ENCODE results near the gene CYP4F12.

CYP4F12 gene

GRCh38 chr19:15714638-15715037 lies 41.8 kb downstream of the CYP4F12 start:
- Mint-ChIP-seq H3K4me1 (no peaks in the 10 kb centered on the region), H3K9me3 (peaks cover 2% of the 10 kb centered on the region), H3K36me3 (no peaks in the 10 kb centered on the region), H3K27ac (no peak overlapping the region), H3K4me3 (no peak overlapping the region), H3K27me3 (peaks cover 9% of the 10 kb centered on the region)
- no peak for ATAC-seq (ENCODE audit: low read depth)
- DNase-seq (ENCODE audit: low spot score in 2 of 2), result no peak

- Mint-ChIP-seq H3K9me3 (peaks cover 2% of the 10 kb centered on the region), H3K27me3 (peaks cover 9% of the 10 kb centered on the region), H3K27ac (no peak overlapping the region), H3K4me1 (no peaks in the 10 kb centered on the region), H3K36me3 (no peaks in the 10 kb centered on the region), H3K4me3 (no peak overlapping the region)
- ATAC-seq (ENCODE audit: low read depth) (no peak), DNase-seq (ENCODE audit: low spot score in 2 of 2) (no peak)
Measured at GRCh38 chr19:15715642-15716041, 42.8 kb downstream of the CYP4F12 start.

GRCh38 chr19:15717809-15718208 lies 44.9 kb downstream of the CYP4F12 start:
- H3K36me3 Mint-ChIP-seq, result no peaks in the 10 kb centered on the region
- H3K4me1 Mint-ChIP-seq, result no peaks in the 10 kb centered on the region
- H3K27me3 Mint-ChIP-seq, result peaks cover 14% of the 10 kb centered on the region
- DNase-seq (ENCODE audit: low spot score in 2 of 2), result no peak
- H3K4me3 Mint-ChIP-seq, result no peak overlapping the region
- peaks cover 4% of the 10 kb centered on the region for H3K9me3 Mint-ChIP-seq
- no peak overlapping the region for H3K27ac Mint-ChIP-seq
- ATAC-seq (ENCODE audit: low read depth), result no peak

- no peak for DNase-seq (ENCODE audit: low spot score in 2 of 2)
Measured at GRCh38 chr19:15721268-15721667, 48.4 kb downstream of the CYP4F12 start.

GRCh38 chr19:15722956-15723355 lies 50.1 kb downstream of the CYP4F12 start:
- Mint-ChIP-seq H3K4me1 (no peaks in the 10 kb centered on the region), H3K36me3 (no peaks in the 10 kb centered on the region), H3K9me3 (peaks cover 9% of the 10 kb centered on the region), H3K27ac (no peak overlapping the region), H3K27me3 (peaks cover 24% of the 10 kb centered on the region), H3K4me3 (no peak overlapping the region)
- DNase-seq (ENCODE audit: low spot score in 2 of 2), result no peak
- no peak for ATAC-seq (ENCODE audit: low read depth)

More at GRCh38 chr19:15721268-15721667, 48.4 kb downstream of the CYP4F12 start:
- H3K27me3 Mint-ChIP-seq, result peaks cover 27% of the 10 kb centered on the region
- H3K27ac Mint-ChIP-seq, result no peak overlapping the region
- H3K4me3 Mint-ChIP-seq, result no peak overlapping the region
- H3K36me3 Mint-ChIP-seq, result no peaks in the 10 kb centered on the region
- H3K9me3 Mint-ChIP-seq, result peaks cover 9% of the 10 kb centered on the region
- ATAC-seq (ENCODE audit: low read depth), result no peak
- no peaks in the 10 kb centered on the region for H3K4me1 Mint-ChIP-seq

GRCh38 chr19:15727724-15728123 lies 54.8 kb downstream of the CYP4F12 start, which contains the start of gene OR10H2:
TSS of gene OR10H2 (plus strand) at chr19:15728024. CDS start at chr19:15728044, 20 bp downstream.
- no peak within 1 kb of the TSS for H3K27ac Mint-ChIP-seq

GRCh38 chr19:15730538-15730937 lies 57.7 kb downstream of the CYP4F12 start:
- Mint-ChIP-seq H3K27ac (no peak overlapping the region), H3K4me3 (no peak overlapping the region), H3K9me3 (no peaks in the 10 kb centered on the region), H3K27me3 (peaks cover 21% of the 10 kb centered on the region), H3K4me1 (no peaks in the 10 kb centered on the region), H3K36me3 (no peaks in the 10 kb centered on the region)
- ATAC-seq (ENCODE audit: low read depth) (no peak), DNase-seq (ENCODE audit: low spot score in 2 of 2) (no peak)

More at GRCh38 chr19:15727724-15728123, 54.8 kb downstream of the CYP4F12 start, which contains the start of gene OR10H2:
- ATAC-seq (ENCODE audit: low read depth) (no peak), DNase-seq (ENCODE audit: low spot score in 2 of 2) (no peak)
- H3K9me3 Mint-ChIP-seq, result peaks cover 4% of the 10 kb centered on the region
- H3K27me3 Mint-ChIP-seq, result peaks cover 25% of the 10 kb centered on the region
- H3K36me3 Mint-ChIP-seq, result no peaks in the 10 kb centered on the region
- no peak within 1 kb of the TSS for H3K4me3 Mint-ChIP-seq
- H3K4me1 Mint-ChIP-seq, result no peaks in the 10 kb centered on the region

GRCh38 chr19:15732388-15732787 lies 59.5 kb downstream of the CYP4F12 start:
- ATAC-seq (ENCODE audit: low read depth), result no peak
- no peak overlapping the region for H3K27ac Mint-ChIP-seq
- no peak overlapping the region for H3K4me3 Mint-ChIP-seq
- no peaks in the 10 kb centered on the region for H3K9me3 Mint-ChIP-seq
- H3K4me1 Mint-ChIP-seq, result no peaks in the 10 kb centered on the region
- H3K27me3 Mint-ChIP-seq, result peaks cover 15% of the 10 kb centered on the region
- H3K36me3 Mint-ChIP-seq, result no peaks in the 10 kb centered on the region
- no peak for DNase-seq (ENCODE audit: low spot score in 2 of 2)

- ATAC-seq (ENCODE audit: low read depth) (no peak), DNase-seq (ENCODE audit: low spot score in 2 of 2) (no peak)
- H3K36me3 Mint-ChIP-seq, result no peaks in the 10 kb centered on the region
- H3K27me3 Mint-ChIP-seq, result peaks cover 10% of the 10 kb centered on the region
- no peak overlapping the region for H3K27ac Mint-ChIP-seq
- H3K4me3 Mint-ChIP-seq, result no peak overlapping the region
- H3K9me3 Mint-ChIP-seq, result no peaks in the 10 kb centered on the region
- H3K4me1 Mint-ChIP-seq, result no peaks in the 10 kb centered on the region
Measured at GRCh38 chr19:15733895-15734294, 61.0 kb downstream of the CYP4F12 start.

GRCh38 chr19:15737722-15738121 lies 64.8 kb downstream of the CYP4F12 start, which contains the start of gene OR10H3:
TSS of gene OR10H3 (plus strand) at chr19:15737985. CDS start at chr19:15741393, 3,408 bp downstream.
- Mint-ChIP-seq H3K4me1 (no peaks in the 10 kb centered on the region), H3K4me3 (no peak within 1 kb of the TSS), H3K27ac (no peak within 1 kb of the TSS), H3K36me3 (peaks cover 4% of the 10 kb centered on the region), H3K9me3 (peaks cover 10% of the 10 kb centered on the region), H3K27me3 (peaks cover 21% of the 10 kb centered on the region)
- DNase-seq (ENCODE audit: low spot score in 2 of 2) (no peak), ATAC-seq (ENCODE audit: low read depth) (no peak)

GRCh38 chr19:15740785-15741184 lies 67.9 kb downstream of the CYP4F12 start:
- ATAC-seq (ENCODE audit: low read depth), result no peak
- peaks cover 11% of the 10 kb centered on the region for H3K9me3 Mint-ChIP-seq
- no peaks in the 10 kb centered on the region for H3K4me1 Mint-ChIP-seq
- H3K27ac Mint-ChIP-seq, result no peak overlapping the region
- H3K27me3 Mint-ChIP-seq, result peaks cover 22% of the 10 kb centered on the region
- H3K36me3 Mint-ChIP-seq, result peaks cover 6% of the 10 kb centered on the region
- H3K4me3 Mint-ChIP-seq, result no peak overlapping the region
- no peak for DNase-seq (ENCODE audit: low spot score in 2 of 2)
